HG02678 (cell line): ENCODE data around the gene SPACA6.

Experiments
- ATAC-seq: cut with Tn5 transposase; IDR thresholded peaks from one replicate; pipeline ENCODE4 v1.9.1; 2021; ENCODE audit warnings: mild to moderate bottlenecking, moderate library complexity; ENCODE audit not compliant: unreplicated experiment

The SPACA6 gene

DNA sequence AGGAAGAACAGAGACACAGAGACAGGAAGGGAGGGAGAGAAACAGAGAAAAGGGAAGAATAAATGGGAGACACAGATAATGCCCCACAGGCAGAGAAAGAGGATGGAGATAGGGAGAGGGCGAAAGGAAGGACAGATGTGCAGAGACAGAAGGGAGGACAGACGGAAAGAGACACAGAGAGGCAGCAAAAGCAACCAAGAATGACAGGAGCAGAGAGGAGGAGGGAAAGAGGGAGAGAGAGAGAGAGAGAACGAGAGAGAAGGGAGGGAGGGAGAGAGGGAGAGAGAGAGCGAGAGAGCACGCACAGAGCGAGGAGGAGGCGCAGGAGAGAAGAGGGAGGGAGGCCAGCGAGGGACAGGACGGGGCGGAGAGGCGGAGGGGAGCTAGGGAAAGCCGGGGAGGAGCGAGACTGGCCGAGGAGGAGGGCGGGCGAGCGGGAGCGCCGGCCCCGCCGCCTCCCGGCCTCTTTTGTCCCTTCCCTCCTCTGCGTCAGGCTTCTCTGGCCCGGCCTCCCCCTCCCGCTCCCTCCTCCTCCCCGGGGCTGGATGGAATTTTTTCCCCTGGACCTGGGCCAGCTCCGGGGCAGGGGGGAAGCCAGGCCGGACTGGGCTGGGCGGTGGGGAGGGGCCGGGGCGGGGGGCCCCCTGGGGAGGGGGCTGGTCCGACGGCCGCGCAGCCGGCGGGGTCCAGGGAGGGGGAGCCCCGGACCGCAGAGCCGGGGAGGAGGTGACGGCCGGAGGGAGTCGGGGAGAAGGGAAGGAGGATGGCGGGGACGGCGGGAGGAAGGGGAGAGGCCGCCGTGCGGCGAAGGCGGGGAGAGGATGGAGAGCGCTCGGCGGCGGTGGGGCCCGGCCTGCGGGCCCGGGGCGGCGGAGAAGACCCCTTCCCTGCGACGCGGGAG, 4.2 kb upstream of the SPACA6 start:
- ATAC-seq: no peak

DNA sequence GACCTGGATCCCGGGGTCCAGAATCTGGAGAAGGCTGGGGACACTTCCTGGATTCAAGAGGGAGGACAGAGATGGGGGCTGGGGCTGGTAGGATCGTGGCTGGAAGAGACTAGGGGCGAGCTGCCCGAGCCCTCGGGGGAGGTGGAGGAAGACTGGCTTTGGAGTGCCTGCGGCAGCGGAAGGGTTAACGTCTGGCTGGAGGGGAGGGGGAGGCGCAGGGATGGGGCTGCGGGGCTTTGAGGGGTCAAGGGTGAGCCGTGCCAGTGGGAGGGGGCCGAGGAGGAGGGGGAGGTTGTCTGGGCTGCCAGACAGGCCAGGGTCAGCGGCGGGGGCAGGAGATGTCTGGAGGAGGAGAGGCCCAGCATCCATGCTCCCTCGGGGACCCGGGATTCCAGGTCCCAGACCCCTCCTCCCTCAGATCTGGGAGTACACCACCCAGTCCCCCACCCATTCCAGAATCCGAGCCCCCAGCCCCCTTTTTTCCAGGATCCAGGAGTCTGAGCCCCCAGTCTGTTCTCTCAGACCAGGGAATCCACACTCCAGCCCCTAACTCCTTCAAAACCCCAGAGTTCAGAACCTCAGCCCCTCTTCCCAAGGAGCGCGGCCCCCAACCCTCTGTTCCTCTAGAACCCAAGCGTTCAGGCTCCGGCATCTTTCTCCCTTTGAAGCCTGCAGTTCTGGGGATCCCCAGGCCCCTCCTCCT, 3.2 kb upstream of the SPACA6 start:
- ATAC-seq: no peak

DNA sequence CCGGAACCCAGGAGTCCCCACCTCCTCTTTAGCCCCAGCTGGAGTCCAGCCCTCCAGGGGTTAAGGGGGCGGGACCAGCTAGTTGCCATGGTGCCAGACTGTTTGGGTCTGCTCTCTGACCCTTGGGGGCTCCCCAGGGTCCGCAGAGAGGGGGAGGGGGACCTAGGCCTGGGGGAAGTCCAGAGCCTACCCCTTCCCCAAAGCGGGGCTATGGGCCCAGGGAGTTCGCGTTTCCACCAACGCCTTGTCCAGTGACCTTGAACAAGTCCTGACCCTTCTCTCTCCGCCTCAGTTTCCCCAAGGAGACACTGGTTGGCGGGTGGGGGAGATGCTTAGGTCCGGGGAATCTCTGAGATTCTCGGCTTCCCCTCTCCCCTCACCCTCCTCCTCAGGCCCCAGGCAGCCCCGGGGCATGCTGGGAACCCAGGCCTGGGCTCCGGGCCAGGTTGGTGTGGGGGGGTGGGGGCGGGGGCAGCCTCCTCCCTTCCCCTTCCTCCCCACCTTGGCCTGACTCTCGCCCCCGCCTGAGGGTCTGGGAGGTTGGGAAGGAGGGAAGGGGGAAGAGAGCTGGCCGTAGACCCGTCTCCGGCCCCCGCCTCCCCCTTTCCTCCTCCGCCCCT, 2.6 kb upstream of the SPACA6 start:
- no peak for ATAC-seq

DNA sequence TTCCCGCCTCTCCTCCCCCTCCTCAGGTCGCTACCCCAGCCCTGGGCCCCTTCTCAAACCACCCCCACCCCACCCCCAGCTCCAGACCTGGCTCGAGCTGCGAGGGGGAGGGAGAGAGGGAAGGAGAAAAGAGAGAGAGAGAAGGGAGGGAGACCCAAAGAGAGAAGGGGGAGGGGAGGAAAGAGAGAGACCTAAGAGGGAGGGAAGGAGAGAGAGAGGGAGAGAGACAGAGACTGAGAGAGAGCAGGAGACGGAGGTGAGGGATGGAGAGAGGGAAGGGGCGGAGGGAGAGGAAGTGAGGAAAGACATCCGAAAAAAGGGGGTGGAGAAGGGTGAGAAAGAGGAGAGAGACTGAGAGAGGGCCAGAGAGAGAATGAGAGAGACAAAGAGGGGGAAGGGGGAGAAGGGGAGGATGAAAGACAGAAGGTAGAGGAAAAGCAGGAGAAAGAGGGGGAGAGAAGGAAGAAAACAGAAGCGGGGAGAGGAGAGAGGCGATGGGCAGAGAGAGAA, 2.0 kb upstream of the SPACA6 start:
- ATAC-seq: no peak

DNA sequence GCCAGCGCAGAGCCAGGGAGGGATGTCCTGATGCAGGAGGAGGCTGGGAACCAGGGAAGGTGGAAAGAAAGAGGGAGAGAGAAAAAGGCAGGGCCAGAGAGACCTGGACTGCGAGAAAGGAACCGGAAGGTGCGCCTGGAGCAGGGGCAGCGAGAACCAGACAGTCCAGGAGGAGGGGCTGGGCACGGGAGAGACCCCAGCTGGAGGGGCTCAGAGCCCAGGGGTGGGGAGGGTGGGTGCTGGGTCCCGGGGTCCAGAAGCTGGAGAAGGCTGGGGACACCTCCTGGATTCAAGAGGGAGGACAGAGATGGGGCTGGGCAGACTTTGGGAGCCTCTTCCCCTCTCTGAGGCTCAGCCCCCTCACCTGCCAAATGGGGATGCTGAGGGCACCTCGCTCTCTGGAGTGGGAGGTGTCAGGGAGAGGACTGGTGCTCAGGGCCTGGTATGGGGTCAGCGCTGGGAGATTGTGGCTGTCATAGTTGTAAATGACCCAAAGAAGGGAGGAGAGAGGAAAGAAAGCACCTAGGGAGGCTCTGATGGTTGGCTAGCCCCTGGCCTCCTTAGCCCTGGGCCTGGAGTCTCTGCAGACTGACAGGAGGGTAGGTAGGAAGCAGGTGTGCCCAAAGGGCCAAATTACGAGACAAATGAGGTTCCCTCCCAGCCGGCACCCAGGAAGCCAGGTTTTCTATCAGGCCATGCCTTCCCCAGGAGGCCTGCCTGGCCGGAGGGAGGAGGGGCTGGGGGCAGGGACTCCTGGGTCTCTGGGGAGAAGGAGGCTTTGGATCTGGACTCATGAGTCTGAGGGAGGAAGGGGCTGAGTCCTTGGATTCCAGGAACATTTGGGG, 1.3 kb upstream of the SPACA6 start:
- no peak for ATAC-seq

DNA sequence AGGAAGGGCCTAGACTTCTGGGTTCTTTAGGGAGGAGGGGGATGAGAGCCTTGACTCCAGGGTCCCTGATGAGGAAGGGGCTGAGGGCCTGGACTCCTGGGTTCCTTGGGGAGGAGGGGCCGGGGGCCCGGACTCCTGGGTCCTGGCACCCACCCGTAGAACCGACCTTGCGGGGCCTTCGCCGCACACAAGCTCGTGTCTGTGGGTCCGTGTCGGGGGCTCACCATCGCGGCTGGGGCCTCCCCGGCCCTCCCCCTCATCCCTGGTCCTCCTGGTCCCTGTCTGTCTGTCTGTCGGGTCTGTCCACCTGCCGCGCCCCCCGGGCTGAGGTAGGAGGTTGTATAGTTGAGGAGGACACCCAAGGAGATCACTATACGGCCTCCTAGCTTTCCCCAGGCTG, 662 bp upstream of the SPACA6 start:
- ATAC-seq: no peak

DNA sequence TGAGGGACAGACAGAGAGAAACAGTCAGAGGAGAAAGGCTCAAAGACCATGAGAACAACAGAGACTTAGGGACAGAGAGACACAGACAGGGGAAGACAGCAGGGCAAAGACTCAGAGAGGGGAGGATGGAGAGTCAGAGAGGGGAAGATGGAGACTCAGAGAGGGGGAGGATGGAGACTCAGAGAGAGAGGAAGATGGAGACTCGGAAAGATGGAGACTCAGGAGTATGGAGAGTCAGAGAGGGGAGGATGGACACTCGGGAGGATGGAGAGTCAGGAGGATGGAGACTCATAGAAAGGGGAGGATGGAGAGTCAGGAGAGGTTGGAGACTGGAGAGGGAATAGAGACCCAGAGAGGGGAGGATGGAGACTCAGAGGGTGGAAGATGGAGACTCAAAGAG, 689 bp downstream of the SPACA6 start:
- no peak for ATAC-seq

DNA sequence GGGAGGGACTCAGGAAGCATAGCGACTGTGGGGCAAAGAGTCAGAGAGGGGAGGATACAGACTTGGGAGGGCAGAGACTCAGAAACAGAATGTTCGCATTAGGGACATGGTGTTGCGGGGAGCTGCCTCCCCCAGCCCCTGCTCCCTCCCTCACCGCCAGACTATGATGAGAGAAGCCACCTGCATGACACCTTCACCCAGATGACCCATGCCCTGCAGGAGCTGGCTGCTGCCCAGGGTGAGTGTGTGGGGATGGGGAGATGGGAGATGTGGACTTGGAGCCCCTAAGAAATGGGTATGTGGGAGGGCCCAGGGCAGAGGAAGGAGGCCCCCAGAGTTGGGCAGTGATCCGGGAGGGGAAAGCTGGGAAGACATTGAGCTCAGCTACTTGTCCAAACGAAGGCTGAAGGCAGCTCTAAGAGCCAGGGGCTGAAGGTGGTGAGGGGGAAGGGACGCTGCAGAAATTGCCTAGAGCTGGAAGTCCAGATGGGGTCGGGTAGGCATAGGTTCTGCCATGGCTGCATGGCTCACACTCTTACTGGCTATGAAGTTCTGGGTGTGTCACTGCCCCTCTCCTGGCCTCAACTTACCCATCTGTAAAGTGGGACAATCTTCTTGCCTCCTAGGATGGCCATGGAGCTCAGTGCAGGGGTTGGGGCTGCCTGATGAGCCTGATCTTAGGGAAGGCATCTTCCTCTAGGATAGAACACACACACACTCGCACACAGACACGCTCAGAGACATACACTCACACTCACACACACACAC, 1.4 kb downstream of the SPACA6 start:
- no peak for ATAC-seq

DNA sequence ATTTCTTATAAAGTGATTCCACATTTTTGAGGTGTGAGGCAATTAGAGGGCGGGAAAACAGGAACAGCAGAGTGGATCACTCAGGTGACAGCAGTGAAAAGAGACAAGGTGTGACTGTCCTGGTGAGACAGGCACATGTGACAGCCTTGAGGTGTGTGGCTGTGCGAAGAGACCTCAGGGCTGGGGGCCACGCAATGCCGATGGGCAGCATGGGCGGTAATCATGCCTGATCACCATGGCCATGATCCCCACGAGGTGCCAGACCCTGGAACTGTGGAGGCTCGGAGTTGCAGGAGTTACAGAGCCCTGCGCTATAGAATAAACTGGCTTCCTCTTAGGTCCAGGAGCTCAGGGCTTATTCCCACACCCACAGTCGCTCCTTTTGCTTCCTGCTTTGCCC, 2.0 kb downstream of the SPACA6 start:
- ATAC-seq: no peak

DNA sequence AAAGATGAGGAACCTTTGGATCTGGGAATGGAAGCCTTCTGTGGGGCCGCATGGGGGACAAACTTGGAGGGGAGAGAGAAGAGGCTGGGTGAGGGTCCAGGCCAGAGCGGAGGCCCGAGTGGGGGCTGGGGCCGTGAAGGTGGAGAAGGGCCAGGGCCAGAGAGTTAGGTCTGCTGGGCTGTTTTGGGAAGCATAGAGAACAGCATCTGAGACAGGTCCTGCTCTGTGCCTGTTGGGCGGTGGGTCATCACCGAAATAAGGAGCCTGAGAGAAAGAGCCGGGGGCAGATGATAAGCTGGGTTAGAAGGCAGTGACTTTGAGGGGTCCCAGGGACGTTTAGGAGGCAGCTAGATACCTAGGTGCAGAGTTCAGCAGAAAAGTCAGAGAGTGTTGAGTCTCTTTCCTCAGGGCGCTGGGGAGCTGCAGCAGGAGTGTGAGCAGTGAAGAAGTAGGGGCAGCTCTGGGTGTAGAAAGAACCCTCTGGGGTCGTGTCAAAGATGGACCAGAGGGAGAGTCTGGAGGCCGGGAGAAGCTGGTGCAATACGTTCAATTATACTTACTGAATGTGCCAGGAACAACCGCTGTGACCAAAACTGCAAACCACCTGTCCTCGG, 2.7 kb downstream of the SPACA6 start:
- no peak for ATAC-seq

DNA sequence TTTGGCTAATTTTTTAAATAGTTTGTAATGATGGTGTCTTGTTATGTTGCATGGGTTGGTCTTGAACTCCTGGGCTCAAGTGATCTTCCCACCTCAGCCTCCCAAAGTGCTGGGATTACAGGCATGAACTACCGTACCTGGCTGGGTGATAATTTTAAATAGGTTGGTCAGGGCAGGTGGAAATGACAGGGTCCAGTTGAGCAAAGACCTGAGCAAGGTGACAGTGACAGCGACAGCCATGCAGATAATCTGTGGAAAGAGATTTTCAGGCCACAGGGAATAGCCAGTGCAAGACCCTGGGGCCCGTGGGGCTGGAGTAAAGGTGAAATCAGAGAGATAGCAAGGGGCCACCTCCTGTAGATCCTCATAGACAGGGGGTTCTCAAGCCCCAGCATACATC, 3.5 kb downstream of the SPACA6 start:
- no peak for ATAC-seq

DNA sequence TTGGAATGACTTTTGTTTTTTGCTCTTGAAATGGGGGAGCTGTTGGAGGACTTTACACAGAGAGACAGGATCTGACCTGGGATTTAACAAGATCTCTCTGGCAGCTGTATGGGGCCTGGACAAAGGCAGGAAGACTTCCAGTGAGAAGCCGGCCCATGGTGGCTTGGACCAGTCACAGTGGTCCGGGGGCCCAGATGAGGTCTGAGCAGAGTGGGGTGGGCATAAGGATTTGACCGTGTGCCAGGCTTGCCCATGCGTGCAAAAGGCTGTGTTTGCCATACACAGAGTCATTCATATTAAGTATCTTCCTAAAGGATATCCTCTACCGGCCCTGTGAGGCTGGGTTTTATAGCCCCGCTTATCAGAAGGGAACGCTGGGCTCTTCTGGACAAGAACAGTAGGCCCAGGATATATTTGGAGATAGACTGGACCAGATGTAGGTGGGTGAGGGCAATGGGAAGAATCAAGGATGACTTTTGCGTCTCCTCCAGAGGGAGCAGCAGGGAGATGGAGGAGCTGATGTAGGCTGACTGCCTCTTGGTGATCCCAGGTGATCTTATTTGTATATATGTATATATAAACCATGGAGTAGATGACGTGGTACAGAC, 4.1 kb downstream of the SPACA6 start:
- no peak for ATAC-seq

DNA sequence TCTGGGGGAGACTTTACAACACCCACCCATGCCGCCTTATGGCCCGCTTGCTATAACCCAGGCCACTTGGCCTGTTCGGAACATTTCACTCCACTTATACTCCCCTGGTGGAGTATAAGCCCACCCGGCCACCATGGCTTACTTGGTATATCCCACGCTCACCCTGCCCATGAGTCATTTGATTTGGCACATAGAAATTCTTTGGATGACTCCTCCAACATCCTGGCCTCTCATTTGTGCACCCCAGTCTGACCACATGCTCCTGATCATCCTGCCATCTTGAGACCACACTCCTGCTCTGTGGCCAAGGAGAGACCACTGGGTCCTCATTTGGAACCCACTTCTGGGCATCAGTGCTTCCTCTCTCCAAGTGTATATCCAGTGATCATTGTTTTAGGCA, 5.2 kb downstream of the SPACA6 start:
- no peak for ATAC-seq

DNA sequence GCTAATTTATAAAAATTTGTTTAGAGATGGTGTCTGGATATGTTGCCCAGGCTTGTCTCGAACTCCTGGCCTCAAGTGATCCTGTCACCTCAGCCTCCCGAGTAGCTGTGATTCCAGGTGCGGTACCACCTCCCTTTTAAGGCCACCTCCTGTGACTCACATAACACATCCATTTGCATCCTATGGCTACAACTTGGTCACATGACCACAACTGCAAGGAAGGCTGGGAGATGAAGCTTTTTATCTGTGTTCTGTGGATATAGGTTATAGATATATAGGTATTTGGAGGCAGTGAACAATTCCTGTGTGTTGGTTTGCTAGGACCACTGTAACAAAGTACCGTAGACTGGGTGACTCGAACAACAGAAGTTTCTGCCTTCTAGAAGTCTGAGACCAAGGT, 6.0 kb downstream of the SPACA6 start:
- ATAC-seq: no peak

DNA sequence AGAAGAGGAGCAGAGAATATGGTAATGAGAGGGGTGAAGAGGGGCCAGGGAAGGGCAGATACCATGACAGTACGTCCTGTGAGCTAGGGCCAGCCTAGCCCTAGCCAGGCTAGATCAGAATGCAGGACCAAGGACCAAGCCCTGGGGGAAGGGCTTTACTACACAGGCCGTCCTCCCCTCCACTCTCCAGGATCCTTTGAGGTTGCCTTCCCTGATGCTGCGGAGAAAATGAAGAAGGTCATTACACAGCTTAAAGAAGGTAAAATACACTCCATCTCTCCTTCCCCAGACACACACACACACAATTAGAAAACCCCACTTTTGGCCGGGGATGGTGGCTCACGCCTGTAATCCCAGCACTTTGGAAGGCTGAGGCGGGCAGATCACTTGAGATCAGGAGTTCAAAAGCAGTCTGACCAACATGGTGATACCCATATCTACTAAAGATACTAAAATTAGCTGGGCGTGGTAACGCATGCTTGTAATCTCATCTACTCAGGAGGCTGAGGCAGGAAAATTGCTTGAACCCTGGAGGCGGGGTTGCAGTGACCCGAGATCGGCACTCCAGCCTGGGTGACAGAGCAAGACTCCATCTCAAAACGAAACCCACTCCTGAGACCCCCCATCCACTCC, 8.5 kb downstream of the SPACA6 start:
- no peak for ATAC-seq

DNA sequence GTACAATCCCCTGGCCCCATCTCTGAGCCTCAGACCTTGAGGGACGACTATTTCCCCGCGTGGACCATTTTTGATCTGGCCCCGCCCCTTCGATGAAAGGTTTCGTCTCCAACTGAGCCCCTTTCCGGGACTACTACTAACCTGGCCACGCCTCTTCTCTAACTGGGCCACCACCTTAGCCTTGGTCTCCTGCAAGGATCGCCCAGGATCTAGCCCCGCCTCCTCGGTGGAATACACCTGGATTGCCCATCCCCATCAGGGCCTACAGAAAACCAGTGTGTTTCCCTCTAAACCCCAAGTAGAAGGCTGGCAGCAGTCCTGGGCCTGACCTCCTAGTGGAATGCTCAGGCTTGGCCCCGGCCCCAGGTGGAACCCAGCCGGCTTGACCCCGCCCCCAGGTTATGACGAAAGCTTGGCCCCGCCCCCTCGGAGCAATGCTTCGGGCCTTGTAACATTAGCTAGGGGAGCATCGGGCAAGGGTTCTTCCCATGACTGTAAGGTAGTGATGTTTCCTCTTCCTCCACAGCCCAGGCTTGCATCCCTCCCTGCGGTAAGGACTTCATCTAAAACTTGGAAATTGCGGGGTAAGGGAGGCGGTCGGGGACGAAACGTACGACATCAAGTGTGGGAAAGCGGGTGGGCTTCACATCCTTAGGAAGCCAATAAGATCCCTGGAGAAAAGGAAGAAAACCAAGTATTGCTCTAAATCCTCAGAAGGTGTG, 9.1 kb downstream of the SPACA6 start:
- no peak for ATAC-seq

DNA sequence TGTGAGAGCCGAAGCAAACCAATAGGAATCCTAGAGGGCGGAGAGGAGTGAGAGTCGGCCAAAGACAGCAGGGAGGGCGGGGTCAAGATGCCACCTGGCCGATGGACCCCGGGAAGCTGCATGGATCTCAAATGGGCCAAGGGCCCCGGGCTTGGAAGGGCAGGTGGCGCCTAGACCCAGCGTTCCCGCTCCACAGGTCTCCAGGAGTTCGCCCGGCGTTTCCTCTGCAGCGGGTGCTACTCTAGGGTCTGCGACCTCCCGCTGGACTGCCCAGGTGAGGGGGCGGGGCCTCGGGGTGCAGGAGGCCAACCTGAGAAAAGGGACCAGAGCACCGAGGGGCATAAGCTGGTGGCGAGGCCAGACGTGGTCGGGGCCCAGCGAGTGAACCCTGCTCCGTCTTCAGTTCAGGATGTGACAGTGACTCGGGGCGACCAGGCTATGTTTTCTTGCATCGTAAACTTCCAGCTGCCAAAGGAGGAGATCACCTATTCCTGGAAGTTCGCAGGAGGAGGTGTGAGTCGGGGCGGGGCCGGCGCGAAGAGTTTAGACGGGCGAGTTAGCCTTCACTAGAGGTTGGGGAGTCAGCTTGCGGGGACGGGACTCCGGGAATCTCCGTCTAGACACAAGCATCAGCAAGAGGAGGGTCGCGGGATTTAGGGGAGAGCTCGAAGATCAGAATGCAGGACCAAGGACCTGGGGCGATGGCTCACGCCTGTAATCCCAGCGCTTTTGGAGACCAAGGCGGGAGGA, 9.9 kb downstream of the SPACA6 start:
- ATAC-seq: no peak
